Measurements from ENCODE around the gene DOCK2.

DOCK2 gene

DNA sequence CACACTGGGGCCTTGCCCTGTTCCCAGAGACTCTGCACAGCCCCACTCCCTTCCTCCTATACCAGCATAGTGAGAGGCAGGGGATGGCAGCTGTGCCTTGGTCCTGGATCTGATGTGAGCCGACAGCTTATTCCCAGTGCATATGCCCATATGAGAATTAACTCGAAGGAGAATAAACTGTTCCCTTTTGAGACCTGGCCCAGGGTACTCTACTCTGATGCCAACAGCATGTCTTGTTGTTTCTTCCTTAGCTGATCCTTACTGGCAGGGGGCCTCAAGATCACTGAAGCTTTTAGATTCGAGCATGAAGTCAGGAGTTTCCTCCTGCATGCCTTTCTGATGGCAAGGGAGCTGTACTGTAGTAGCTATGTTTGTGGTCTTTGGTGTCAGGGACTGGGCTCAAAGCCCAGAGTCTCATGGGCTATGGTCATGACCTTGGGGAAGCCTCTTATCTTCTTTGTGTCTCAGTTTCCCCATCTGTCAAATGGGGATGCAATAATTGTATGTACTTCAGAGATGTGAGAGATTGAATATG, 57.1 kb downstream of the DOCK2 start:
- DNase-seq (ENCODE audit: low read depth): no peak

DNA sequence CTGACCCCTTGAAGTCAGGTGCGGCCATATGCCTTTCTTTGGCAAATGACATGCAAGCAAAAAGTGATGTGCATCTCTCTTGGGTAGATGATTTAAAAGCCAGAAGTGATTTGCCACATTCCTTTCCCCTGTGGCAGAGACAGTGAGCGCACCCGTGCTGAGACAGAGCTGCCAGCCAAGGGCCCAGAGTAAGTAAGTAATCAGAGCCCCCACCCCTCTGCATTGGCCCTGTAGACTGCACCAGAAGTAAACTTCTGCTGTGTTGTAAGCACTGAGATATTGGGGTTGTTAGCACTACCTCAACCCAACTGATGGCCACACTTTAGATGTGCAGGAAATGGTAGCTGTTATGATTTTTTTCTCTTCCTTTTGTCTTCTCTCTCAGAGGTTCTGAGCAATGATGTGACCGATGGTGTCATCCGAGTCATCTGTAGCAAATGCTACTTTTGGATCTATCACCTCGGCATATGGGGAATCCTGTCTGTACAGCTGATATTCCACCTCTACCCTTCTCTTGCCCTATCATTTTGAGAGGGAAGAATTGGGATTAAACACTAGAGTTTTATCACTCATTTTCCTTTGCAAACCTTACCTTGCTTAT, 58.0 kb downstream of the DOCK2 start:
- no peak for DNase-seq (ENCODE audit: low read depth)

DNA sequence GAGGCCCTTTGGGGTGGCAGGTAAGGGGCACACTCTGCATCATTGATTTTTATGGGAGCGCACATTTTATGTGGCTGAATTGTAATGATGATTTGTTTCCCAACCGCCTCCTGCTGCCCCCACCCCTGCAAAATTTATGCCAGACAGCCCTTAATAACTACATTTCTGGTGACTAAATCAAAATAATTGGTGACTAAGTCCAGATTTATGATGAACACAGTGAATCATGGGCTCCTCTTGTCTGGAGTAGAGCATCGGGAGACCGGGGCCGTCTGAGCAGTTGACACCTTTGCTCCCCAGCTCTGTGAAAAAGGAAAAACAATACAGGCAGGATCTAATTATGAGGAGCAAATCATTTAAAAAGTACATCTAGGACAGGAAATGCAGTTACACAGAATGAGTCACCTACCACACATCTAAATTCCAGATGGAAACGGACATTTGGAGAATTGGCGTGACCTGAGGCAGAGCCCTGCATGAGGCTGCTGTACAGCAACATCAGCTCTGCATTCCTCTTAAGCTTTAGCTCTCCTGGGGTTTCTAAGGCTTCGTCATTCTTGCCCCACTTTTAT, 58.9 kb downstream of the DOCK2 start:
- DNase-seq (ENCODE audit: low read depth): no peak

DNA sequence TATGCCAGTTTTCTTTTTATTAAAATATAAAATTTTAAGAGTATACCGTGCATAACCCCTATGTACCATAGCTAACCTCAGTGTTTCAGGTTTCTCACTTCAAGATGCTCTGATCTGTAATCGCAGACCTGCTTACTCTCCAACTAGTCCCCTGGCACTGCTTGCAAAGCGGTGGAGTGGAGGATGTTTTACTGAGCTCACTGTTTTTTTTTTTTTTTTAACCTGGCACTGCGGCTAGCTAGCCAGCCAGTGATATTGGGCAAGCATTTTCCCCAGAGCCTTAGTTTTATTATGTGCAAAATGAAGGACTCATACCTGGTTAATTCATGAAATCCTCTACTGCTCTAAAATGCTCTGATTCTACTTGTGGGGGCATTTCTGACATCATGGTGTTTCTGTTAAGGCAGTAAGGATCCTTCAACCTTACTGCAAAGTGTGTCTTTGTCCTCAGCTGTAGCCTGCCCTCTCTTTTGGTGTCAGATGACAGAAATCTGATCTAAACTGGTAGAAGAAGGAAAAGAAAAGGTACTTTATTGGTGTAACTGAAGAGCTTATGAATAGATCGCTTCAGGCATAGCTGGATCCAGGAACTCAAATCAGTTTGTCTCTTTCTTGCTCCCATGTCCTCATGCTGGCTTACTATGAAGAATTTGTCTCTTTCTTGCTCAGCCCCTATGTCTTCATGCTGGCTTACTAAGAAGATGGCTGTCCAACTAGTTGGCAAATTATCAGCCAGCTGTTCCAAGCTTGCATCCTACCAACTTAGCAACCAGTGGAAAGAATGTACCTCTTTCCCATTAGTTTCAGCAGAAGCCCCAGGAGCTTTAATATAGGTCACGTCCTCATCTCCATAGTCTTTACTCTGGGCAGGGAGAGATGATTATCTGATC, 59.8 kb downstream of the DOCK2 start:
- DNase-seq (ENCODE audit: low read depth): no peak

DNA sequence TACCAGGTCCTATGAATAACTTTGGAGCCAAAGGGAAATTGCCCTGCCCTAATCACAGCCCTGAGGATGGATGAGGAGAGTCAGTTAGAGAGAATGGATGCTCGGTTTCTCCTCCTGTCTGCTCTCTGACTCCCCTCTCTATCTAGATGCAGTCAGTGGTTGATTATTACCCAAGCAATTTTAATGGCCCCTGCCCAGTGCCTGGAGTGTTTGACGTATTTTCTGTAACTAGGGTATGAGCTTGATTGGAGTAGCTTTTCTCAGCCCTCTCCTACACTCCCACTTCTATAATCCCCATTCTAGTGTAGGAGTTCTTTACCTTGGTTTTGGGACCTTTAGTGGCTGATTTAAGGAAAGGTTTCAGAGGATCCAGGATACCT, 60.4 kb downstream of the DOCK2 start:
- DNase-seq (ENCODE audit: low read depth): no peak

DNA sequence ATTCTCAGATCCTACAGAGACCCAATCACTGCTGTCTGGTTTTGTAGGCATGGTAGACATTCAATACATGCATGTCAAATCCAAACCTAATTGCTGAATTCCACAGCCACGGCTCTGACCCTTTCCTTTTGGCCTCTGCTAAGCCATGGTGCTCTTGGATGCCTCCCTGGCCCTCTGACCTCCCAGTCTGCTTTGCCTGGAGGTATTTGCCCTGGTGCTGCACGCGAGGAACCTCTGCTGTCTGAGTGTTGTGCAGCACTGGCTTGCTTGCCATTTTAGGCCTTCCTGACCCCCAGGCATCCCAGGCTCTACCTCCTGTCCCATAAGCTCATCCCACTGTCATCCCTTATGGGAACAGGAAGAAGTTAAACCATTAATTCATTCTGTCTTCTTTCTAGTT, 60.9 kb downstream of the DOCK2 start:
- DNase-seq (ENCODE audit: low read depth): no peak

DNA sequence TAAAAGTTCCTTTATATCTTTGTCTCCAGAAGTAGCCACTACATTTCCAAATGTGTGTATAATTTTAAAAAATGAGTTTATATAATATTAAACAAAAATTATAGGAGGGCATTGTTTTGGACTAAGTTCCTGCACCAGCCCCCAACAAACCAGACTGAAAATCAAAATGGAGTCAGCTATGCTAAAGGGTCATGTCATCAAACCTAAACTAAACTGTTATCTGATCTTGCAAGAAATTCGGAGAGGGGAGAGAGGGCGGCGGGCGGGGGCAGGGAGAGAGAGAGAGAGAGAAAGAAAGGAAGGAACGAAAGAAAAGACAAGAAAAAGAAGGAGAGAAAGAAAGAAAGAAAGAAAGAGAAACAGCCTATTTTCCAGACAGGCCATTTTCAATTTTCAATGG, 63.5 kb downstream of the DOCK2 start:
- DNase-seq (ENCODE audit: low read depth): no peak

DNA sequence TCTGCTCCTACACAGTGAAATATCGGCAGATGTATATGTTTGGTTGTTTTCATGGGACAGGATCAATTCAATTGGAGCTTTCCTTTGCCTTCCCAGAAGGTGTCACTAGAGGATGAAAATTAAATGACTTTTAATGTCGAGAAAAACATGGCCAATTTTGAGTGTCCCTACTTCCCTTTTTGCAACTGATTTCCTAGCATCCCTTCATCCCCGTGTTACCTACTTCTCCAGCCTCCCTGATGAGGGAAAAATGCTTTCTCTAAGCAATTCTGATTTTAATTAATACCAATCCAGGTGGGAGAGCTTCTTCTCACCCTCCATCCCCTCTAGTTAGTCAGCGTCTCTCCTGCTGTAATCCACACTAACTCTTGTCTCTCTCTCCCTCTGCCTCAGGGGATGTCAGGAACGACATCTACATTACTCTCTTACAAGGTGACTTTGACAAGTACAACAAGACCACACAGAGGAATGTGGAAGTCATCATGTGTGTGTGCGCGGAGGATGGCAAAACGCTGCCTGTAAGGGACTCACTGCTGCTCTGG, 64.9 kb downstream of the DOCK2 start:
- DNase-seq (ENCODE audit: low read depth): no peak

DNA sequence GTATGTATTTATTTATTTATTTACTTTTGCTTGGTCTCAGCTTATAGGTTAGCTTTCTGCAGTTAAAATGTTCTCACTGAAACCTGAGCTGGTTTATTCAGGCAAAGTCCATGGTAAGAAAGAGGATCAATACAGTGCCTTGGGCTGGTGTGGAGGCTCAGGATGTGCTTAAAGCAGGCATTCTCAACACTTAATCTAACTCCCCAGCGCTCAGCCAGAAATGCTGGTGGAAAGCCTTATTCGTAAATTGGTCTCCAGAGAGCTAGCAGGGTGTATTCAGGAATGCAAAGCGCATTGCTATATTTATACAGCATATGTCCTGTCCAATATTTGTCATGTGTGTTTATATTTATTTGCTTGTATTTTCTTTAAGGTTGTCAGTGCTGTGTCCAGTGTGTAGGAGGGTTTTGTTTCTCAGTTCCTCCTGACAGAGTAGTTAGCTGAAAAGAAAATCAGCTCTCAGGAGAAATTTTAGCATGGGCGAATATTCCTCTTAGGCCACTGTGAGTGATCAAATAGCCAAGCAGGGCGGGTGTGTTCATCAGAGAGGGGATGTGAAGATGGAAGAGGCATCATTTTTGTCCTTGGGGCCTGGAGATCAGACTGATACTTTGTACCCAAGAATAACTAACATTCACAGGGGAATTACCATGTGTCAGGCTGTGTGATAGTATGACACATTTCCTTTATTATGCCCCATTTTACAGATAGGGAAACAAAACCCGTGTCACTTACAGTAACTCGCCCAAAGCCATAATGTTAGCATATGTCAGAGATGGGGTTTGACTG, 65.8 kb downstream of the DOCK2 start:
- DNase-seq (ENCODE audit: low read depth): no peak

DNA sequence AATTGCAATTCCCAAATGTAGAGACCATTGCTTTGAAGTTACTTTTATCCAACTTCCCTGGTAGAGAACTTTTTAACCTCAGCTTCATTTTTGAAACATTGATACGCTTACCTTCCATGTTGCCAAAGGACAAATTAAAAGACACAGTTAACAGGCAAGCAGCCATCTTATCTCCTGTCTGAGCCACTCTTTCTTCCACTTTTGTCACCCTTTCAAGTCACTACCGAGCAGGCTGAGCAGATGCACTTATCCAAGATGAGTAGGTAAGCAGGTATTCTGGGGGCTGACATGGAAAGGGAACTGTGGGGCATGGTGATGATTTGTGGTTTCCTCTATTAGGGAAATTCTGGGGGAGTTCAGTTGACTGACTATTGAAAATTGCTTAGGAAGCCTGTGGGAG, 66.7 kb downstream of the DOCK2 start:
- DNase-seq (ENCODE audit: low read depth): no peak

DNA sequence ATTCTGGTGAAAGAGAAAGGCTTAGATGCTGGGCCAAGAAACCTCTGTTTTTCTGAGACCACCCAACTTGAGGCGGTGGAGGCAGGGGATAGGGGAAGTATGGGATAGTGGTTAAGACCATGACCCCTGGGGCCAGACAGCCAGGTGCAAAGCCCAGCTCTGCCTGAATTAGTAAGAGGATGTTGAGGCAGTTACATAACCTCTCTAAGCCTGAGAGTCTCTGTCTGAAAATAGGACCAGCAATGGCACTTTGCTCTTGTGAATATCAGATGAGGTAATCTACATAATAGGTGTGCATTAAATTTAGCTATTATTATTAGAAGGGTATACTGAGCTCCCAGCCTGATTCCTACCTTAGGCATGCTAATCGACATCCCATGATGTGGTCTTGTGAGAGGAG, 68.2 kb downstream of the DOCK2 start:
- no peak for DNase-seq (ENCODE audit: low read depth)

DNA sequence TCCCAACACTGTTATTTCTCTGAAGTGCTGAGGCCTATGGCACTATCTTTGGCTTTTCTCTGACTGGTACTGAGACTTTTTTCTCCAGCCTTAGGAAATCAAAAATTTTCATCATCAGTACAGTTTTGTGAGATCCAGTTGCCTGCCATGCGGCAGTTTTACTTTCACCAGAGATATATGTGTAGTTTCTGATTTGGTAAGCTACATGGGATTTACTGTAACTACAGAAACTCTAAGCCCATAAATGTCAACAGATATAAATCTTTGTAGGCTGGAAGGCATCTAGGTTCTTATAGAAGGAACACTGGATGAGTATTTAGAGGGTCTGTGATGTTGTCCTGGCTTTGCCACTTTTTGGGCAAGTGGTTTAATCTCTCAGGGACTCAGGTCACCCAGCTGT, 69.0 kb downstream of the DOCK2 start:
- no peak for DNase-seq (ENCODE audit: low read depth)

DNA sequence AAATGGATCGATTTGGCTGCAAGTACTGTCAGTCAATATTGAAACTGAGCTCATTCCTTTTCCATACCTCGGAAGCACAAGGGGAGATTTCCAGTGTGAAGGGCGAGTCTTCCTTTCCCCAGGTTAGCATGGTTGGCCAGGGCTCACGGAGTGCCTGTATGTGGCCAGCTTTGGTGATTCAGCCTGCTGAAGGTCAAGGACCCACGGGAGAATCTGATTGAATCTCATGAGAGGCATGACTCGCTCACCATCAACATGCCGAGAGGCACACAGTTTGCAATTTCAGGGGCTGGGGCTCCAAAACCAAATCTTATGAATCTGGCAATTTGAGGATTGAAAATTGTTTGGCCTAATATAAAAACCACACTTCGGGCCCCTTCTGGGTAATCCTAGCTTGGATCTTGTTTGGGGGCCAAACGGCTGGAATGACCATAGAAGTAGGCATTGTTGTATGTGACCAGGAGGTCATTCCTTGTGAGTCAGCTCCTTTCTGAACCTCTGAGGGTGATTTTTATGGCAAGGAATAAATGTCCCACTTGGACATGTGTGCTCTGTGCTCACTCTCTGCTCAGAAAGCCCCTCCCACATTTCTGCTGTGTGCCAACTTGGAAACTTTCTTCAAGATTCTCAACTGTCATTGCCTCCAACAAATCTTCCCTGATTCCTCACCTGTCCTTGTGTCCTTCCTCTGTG, 69.8 kb downstream of the DOCK2 start:
- no peak for DNase-seq (ENCODE audit: low read depth)

DNA sequence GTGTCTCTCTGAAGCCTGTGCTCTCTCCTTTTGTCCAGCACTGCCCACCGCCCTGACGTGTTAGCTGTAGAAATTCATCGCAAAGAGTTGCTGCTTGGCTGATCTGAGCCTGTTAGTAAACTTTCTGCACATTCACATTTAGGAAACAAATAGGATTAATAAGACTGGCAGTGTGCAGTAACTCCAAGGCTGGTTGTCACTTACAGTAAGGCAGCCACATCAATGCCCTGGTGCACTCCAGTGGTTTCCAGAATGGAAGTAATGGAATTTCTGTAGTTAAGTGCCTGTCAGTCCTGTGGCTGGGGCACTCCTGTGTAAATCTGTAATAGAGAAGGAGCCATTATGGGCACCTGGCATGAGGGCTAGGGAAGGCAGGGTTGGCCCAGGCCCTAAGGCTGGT, 70.6 kb downstream of the DOCK2 start:
- DNase-seq (ENCODE audit: low read depth): no peak

DNA sequence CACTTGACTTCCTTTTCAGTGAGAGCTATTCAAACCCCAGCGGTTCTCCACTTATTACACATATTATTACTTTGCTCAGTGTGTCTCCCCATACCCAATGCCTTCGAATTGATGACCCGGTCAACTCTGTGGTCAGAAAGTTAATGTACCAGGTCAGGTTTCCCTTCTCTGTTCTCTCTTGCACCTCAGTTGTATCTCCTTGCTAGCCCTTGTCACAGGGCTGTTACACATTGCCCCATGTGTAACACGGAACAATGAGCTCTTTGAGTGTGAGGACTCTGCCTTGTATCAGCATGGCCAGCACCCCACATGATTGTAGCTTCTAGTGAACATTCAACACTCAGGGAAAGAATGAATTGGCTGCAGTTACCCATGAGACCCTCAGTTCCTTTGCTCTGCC, 73.6 kb downstream of the DOCK2 start:
- DNase-seq (ENCODE audit: low read depth): no peak

DNA sequence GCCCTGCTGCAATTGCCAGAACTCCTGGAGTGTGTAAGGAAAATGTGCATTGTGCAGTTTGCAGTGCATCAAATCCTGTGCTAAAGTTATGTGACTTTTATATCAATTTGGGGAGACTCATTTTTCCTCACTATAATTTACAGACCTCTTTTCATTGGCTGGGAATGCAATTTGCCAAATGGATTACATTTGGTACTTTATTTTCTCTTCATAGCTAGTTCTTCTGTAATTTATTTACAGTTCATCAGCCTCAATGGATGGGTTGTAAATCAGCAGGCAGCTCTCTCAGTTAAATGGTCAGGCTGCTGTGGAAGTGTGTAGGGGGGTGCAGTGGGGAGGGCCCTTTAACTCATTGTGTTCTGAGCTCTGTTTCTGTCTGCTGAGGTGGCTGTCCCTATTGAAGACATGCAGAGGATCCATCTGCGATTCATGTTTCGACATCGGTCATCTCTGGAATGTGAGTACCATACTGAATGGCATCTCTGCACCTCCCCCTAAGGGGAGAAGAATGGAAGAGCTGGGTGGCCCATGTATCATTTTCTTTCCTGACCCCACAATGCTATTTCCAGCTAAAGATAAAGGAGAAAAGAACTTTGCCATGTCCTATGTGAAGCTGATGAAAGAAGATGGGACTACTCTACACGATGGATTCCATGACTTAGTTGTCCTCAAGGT, 74.6 kb downstream of the DOCK2 start:
- no peak for DNase-seq (ENCODE audit: low read depth)

DNA sequence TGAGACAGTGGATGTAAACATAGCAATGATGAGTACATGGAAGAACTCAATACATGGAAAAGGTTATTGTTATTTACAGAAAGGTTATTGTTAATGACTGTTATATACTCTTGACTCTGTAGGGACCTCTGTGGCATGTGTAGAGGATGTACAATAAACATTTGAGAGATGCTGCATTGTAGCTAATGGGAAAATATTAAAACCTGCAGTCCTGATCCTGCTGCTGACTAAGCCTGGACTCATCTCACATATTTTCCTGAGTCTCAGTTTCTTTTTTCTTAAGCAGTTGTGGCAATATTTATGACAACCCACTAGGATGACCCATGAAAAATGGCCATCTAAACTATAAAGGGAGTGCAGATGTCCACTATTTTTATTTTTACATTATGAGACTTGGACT, 75.4 kb downstream of the DOCK2 start:
- DNase-seq (ENCODE audit: low read depth): no peak

DNA sequence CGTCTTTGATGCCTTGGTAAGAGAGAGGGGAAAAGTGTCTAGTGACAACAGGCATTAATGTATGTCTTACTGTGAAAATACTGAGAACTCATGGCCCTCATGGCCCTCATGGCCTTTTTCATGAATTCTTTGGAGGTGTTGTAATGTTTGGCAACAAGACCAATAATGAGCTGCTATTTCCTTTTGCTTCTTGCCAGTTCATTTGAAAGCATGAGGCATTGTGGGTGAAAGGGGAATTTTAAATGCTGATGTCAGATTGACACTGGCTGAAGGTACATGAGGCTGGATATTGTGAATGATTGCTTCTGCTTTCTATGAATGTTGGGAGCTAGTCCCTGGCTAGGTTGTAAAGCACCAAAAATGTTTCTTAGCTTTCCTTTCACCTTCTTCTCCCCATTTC, 79.2 kb downstream of the DOCK2 start:
- DNase-seq (ENCODE audit: low read depth): no peak

DNA sequence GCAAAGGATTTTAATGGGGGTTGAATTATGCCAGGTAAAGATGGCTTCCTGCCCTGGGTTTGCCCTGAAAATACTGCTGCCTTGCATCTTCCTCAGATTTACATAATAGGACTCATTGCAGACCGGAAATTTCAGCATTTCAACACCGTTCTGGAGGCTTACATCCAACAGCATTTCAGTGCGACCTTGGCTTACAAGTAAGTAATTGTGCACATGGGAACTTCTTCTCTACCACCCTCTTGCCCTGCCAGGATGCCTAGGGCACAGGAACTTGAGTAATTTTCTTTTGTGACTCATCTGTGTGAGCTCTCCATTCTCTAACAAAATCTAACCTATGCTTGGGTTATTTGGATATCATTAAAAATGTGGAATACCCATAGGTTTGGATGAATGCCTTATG, 80.2 kb downstream of the DOCK2 start:
- no peak for DNase-seq (ENCODE audit: low read depth)

DNA sequence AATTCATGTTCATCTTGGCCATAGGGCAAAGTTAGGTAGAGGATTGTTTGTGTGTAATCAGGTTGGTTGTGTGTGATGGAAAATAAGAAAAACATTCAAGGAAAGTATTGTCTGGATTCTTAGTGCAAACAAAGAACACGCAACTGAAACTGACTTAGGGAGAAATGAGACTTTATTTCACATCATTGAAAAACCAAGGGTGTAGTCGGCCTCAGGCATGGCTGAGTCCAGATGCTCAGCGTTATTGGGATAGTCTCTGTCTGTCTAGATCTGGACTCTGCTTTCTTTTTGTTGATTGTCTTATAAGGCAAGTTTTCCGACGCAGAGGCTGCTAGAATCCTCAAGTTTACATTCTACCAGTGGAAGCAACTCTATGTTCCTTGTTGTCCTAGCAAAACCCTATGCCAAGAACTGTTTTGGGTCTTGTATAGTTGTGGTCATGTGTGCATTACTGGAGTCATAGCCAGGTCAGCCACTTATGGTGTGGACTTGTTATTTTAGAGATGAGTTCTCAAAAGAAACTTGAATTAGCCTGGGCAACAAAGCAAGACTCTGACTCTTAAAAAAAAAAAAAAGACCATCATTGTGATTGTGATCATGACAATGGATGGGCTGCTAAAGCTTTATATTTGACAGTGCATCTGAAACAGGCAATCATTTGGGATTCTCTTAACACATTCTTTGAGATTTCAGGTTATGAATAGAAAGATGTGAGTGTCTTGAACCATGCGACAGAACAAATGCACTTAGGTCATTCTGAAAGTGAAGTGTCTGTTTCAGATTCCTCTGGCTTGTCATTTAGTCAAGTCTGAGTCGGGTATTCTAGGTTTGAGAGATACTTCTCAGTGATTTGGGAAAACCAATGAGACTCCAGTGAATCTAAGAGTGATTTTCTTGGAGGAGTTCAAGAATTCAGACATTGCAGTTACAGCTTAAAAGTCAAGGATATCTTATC, 82.6 kb downstream of the DOCK2 start:
- no peak for DNase-seq (ENCODE audit: low read depth)

All from stimulated activated CD8-positive, alpha-beta memory T cell treated with anti-CD3 and anti-CD28 coated beads, Interleukin-7, amount 100 ng/mL, for 24 hours (primary cell).